H1 (cell line): ENCODE results near the gene SYT15. TPM values are rescaled to one million over a fixed set of nuclear protein-coding genes. Genes with fewer than 3 reads are reported as not detected.
"Not testable (repeated sequence)": the region's sequence is repeated elsewhere in the genome, so short reads cannot be mapped to it uniquely, and the experiment has no call there.

Experiments
- CTCF ChIA-PET: fragments of 300-600 bp; sonication (Branson Sonifier 250); formaldehyde crosslinking; loops from one replicate; lab custom pipeline; 2021; ENCODE audit not compliant: partially characterized antibody; lab: Charles Lee
- POLR2A ChIA-PET: fragments of 300-600 bp; sonication (Branson Sonifier 250); formaldehyde crosslinking; loops from one replicate; lab custom pipeline; 2021; ENCODE audit warnings: inconsistent platforms; ENCODE audit not compliant: partially characterized antibody; lab: Charles Lee
- DNase-seq, 2 experiments: peaks; one replicate each; pipeline versions ENCODE4 v3.0.0 to v3.0.0-alpha.2; 2010 to 2022; ENCODE audit warnings: low spot score in 2 of 2, low read depth in 1 of 2, mixed read lengths in 1 of 2
- FAIRE-seq: peaks from 2 replicates; lab custom pipeline; 2011; peaks lifted over from hg19 to GRCh38; lab: Jason Lieb, UNC
- H2AFZ ChIP-seq: 2 replicates; pipeline ENCODE4 v1.8.1; 2012; ENCODE audit warnings: low read length, inconsistent platforms
- H2AK5ac ChIP-seq: 2 replicates; pipeline ENCODE4 v1.6.1; 2013; ENCODE audit warnings: low read depth, low read length
- H2BK120ac ChIP-seq: replicated peaks from 2 replicates; pipeline ENCODE3; 2013; ENCODE audit warnings: low read depth, low read length, inconsistent platforms
- H2BK12ac ChIP-seq: 2 replicates; pipeline ENCODE4 v1.6.1; 2013; ENCODE audit warnings: low read depth, low read length
- H2BK15ac ChIP-seq: 2 replicates; pipeline ENCODE4 v1.6.1; 2013; ENCODE audit warnings: low read length
- H2BK20ac ChIP-seq: 2 replicates; pipeline ENCODE4 v1.6.1; 2013; ENCODE audit warnings: low read length
- H2BK5ac ChIP-seq: 2 replicates; pipeline ENCODE4 v1.6.1; 2013; ENCODE audit warnings: low read depth, low read length
- H3K14ac ChIP-seq: 2 replicates; pipeline ENCODE4 v1.6.1; 2013; ENCODE audit warnings: inconsistent platforms; ENCODE audit not compliant: insufficient read length
- H3K18ac ChIP-seq: 2 replicates; pipeline ENCODE4 v1.6.1; 2013; ENCODE audit warnings: low read length; ENCODE audit errors: extremely low read depth
- H3K23ac ChIP-seq: 2 replicates; pipeline ENCODE4 v1.6.1; 2013; ENCODE audit warnings: inconsistent platforms; ENCODE audit not compliant: insufficient read length
- H3K23me2 ChIP-seq: 2 replicates; pipeline ENCODE4 v1.6.1; 2013; ENCODE audit warnings: low read depth, low read length
- H3K27ac ChIP-seq: 2 replicates; pipeline ENCODE4 v1.6.1; 2011; ENCODE audit warnings: low read depth, low read length, inconsistent platforms
- H3K27me3 ChIP-seq, 4 experiments: replicated peaks in 1 of 4; 1 replicate in 1 of 4; 2 replicates in 3 of 4; pipeline versions ENCODE4 v1.6.1 to v1.8.1; 2011 to 2013; ENCODE audit warnings: low read length in 3 of 4, mild to moderate bottlenecking in 3 of 4, inconsistent platforms in 2 of 4, mixed read lengths in 2 of 4, moderate library complexity in 1 of 4; ENCODE audit not compliant: control insufficient read depth in 3 of 4, insufficient read depth in 3 of 4; ENCODE audit errors: extremely low read depth in 1 of 4
- H3K36me3 ChIP-seq, 4 experiments: 2 replicates each; pipeline versions ENCODE4 v1.6.1 to v1.8.1; 2011 to 2013; ENCODE audit warnings: mild to moderate bottlenecking in 4 of 4, low read length in 3 of 4, moderate library complexity in 2 of 4, control low read depth in 1 of 4, inconsistent platforms in 1 of 4; ENCODE audit not compliant: insufficient read depth in 4 of 4, control insufficient read depth in 2 of 4
- H3K4ac ChIP-seq: replicated peaks from 2 replicates; pipeline ENCODE3; 2013; ENCODE audit warnings: low read length, low read depth, mixed read lengths, inconsistent platforms; ENCODE audit not compliant: insufficient read length
- H3K4me1 ChIP-seq, 4 experiments: replicated peaks in 1 of 4; 1 replicate in 1 of 4; 2 replicates in 3 of 4; pipeline versions ENCODE4 v1.6.1 to v1.8.1; 2011 to 2013; ENCODE audit warnings: low read length in 3 of 4, inconsistent platforms in 2 of 4, mixed read lengths in 1 of 4; ENCODE audit not compliant: insufficient read depth in 4 of 4, control insufficient read depth in 3 of 4
- H3K4me2 ChIP-seq, 2 experiments: 2 replicates each; pipeline versions ENCODE4 v1.6.1 to v1.8.1; 2011 to 2013; ENCODE audit warnings: low read depth in 2 of 2, low read length in 2 of 2, control low read depth in 1 of 2, inconsistent platforms in 1 of 2, mild to moderate bottlenecking in 1 of 2; ENCODE audit not compliant: insufficient read depth in 1 of 2
- H3K4me3 ChIP-seq, 4 experiments: fragments of 200-600, 300-600 bp in 1 of 4; sonication (generic), shearing (Covaris generic), sonication (Bioruptor Twin) in 1 of 4; 2 replicates each; pipeline versions ENCODE4 v1.5.1 to v1.8.1; 2011 to 2016; ENCODE audit warnings: low read length in 4 of 4, low read depth in 3 of 4, control low read depth in 2 of 4, inconsistent platforms in 2 of 4, mild to moderate bottlenecking in 2 of 4, mixed read lengths in 1 of 4, moderate library complexity in 1 of 4; ENCODE audit not compliant: insufficient read depth in 2 of 4; ENCODE audit errors: extremely low read depth in 1 of 4
- H3K56ac ChIP-seq: replicated peaks from 2 replicates; pipeline ENCODE3; 2013; ENCODE audit warnings: low read depth, mild to moderate bottlenecking, mixed read lengths, low read length, inconsistent platforms; ENCODE audit not compliant: insufficient read length
- H3K79me1 ChIP-seq: 2 replicates; pipeline ENCODE4 v1.6.1; 2013; ENCODE audit warnings: low read depth, low read length, control low read depth
- H3K79me2 ChIP-seq, 2 experiments: 2 replicates each; pipeline versions ENCODE4 v1.6.1 to v1.8.1; 2012 to 2013; ENCODE audit warnings: low read length in 2 of 2, mild to moderate bottlenecking in 2 of 2, inconsistent platforms in 1 of 2; ENCODE audit not compliant: insufficient read depth in 2 of 2, control insufficient read depth in 1 of 2
- H3K9ac ChIP-seq, 4 experiments: replicated peaks in 1 of 4; 1 replicate in 1 of 4; 2 replicates in 3 of 4; pipeline versions ENCODE4 v1.6.1 to v1.8.1; 2011 to 2013; ENCODE audit warnings: low read depth in 3 of 4, low read length in 3 of 4, control low read depth in 2 of 4, mild to moderate bottlenecking in 2 of 4, moderate library complexity in 2 of 4, inconsistent platforms in 1 of 4; ENCODE audit errors: extremely low read depth in 1 of 4
- H3K9me3 ChIP-seq, 2 experiments: 2 replicates each; pipeline versions ENCODE4 v1.6.1 to v1.8.1; 2012 to 2013; ENCODE audit warnings: mild to moderate bottlenecking in 2 of 2, moderate library complexity in 2 of 2, control low read depth in 1 of 2, inconsistent platforms in 1 of 2, low read depth in 1 of 2, low read length in 1 of 2, mixed read lengths in 1 of 2; ENCODE audit not compliant: insufficient read depth in 2 of 2
- H4K20me1 ChIP-seq, 2 experiments: replicated peaks in 1 of 2; 2 replicates each; pipeline versions ENCODE3 to v1.8.1; 2011 to 2013; ENCODE audit warnings: inconsistent platforms in 2 of 2, low read length in 2 of 2, mild to moderate bottlenecking in 1 of 2; ENCODE audit not compliant: insufficient read depth in 2 of 2, control insufficient read depth in 1 of 2
- H4K5ac ChIP-seq: 2 replicates; pipeline ENCODE4 v1.6.1; 2013; ENCODE audit warnings: low read length, low read depth, mixed read lengths, inconsistent platforms; ENCODE audit not compliant: insufficient read length
- H4K8ac ChIP-seq: 2 replicates; pipeline ENCODE4 v1.8.0; 2013; ENCODE audit warnings: mild to moderate bottlenecking, moderate library complexity, low read length, inconsistent platforms; ENCODE audit not compliant: insufficient read depth; ENCODE audit errors: extremely low read depth
- H4K91ac ChIP-seq: replicated peaks from 2 replicates; pipeline ENCODE3; 2013; ENCODE audit warnings: low read length, mixed read lengths, inconsistent platforms; ENCODE audit not compliant: insufficient read length
- WGBS, 2 experiments: shearing (Covaris generic) in 1 of 2; methylation state at CpG; one replicate each; pipeline versions ENCODE4 v1.1.6 to v1.1.7; 2013 to 2015; ENCODE audit warnings: low lambda C conversion rate in 2 of 2, mixed read lengths in 2 of 2, inconsistent platforms in 1 of 2, low coverage in 1 of 2, missing lambda C conversion rate in 1 of 2; ENCODE audit not compliant: insufficient replicate concordance in 2 of 2, insufficient coverage in 1 of 2, insufficient read length in 1 of 2; ENCODE audit errors: extremely low coverage in 1 of 2, missing lambda C conversion rate in 1 of 2; 5-methylcytosine and 5-hydroxymethylcytosine counted together
- polyA plus RNA-seq, 7 experiments: library from polyadenylated mRNA; depleted of rRNA in 3 of 7; stranded (reverse) in 5 of 7; unstranded in 2 of 7; fragments of >200 nt in 5 of 7; fragments of 200-250 nt in 2 of 7; gene quantifications; 1 replicate in 5 of 7; 2 replicates in 1 of 7; 4 replicates in 1 of 7; pipeline versions ENCODE4 v1.2.1 to v1.2.3, GENCODE V29; 2011 to 2013; ENCODE audit warnings: missing spikeins in 2 of 7, mixed read lengths in 2 of 7
- total RNA-seq: library from RNA; stranded (reverse); fragmentation: NEBNext Ultra II Directional; extraction: Animal tissue kit (Norgen Biotek cat#: 25700); gene quantifications from 2 replicates; pipeline ENCODE4 v1.2.1, GENCODE V29; 2021

SYT15 gene
- total and polyA plus RNA-seq, 2 of the 8 experiments (the other 6 are each of a cell fraction or from before 2014, with no cell fraction given), result 0.39 to 0.61 TPM

GRCh38 chr10:46532256-46532655, 46.7 kb upstream of the SYT15 start:
- H2BK12ac ChIP-seq, H3K27ac ChIP-seq, H3K56ac ChIP-seq, H3K23me2 ChIP-seq, H2BK5ac ChIP-seq, POLR2A ChIA-PET, H2BK120ac ChIP-seq, H3K27me3 ChIP-seq, H4K5ac ChIP-seq, H3K23ac ChIP-seq, H2BK15ac ChIP-seq, FAIRE-seq, H3K9ac ChIP-seq, H2BK20ac ChIP-seq, H3K79me1 ChIP-seq, H3K18ac ChIP-seq, H2AFZ ChIP-seq, H4K91ac ChIP-seq, H3K36me3 ChIP-seq, H3K79me2 ChIP-seq, H3K4ac ChIP-seq, H4K8ac ChIP-seq, H3K4me2 ChIP-seq, H3K4me1 ChIP-seq, H3K4me3 ChIP-seq, H3K9me3 ChIP-seq, DNase-seq, H4K20me1 ChIP-seq, H3K14ac ChIP-seq, H2AK5ac ChIP-seq: not testable (repeated sequence)
- WGBS, 2 experiments, result 84% methylated on average over 1 of the region's 1 CpG; no CpG with 5 or more reads in 1 of the 2 experiments
- CTCF ChIA-PET, result interaction anchor here (0.9 to 4.4 kb wide), 3 partner anchors 8 to 16 kb away, joined by 3 to 32 read pairs (median 13); no protein-coding TSS in a partner anchor
